Kidney epithelial cell (primary cell): ENCODE measurements around the gene TAGLN. TPM values are rescaled to one million over a fixed set of nuclear protein-coding genes. Genes with fewer than 3 reads are reported as not detected.
A peak's percentile ranks its signal among the peaks of the same experiment; 100 is the strongest.
"Not testable (repeated sequence)": the region's sequence is repeated elsewhere in the genome, so short reads cannot be mapped to it uniquely, and the experiment has no call there.

ENCODE experiments used
- DNase-seq: peaks from one replicate; pipeline ENCODE4 v3.0.0-alpha.2; 2010; ENCODE audit warnings: low read depth
- H3K27me3 ChIP-seq: 2 replicates; pipeline ENCODE4 v1.6.0; 2011; ENCODE audit warnings: low read length; ENCODE audit not compliant: control insufficient read depth, insufficient read depth
- H3K36me3 ChIP-seq: 2 replicates; pipeline ENCODE4 v1.5.1; 2011; ENCODE audit warnings: low read length; ENCODE audit not compliant: control insufficient read depth, insufficient read depth
- H3K4me3 ChIP-seq: 2 replicates; pipeline ENCODE4 v1.5.1; 2011; ENCODE audit warnings: low read depth, mild to moderate bottlenecking, control low read depth, low read length
- CTCF ChIP-seq: IDR thresholded peaks from 2 replicates; pipeline ENCODE4 v1.5.1; 2011; ENCODE audit warnings: mild to moderate bottlenecking, moderate library complexity, low read length, control low read depth, inconsistent platforms; ENCODE audit not compliant: insufficient read depth, poor library complexity, severe bottlenecking
- total RNA-seq: library from RNA; depleted of rRNA; stranded (reverse); fragments of >200 nt; gene quantifications from 2 replicates; pipeline ENCODE4 v1.2.3, GENCODE V29; 2015

Gene TAGLN
- total RNA-seq, 1 donor from 2014 or later, result 1,816 TPM

- no peak for TF ChIP-seq CTCF
Measured at GRCh38 chr11:117179048-117179999, 19.8 kb upstream of the TAGLN start.

GRCh38 chr11:117180020-117180419 is 19.1 kb upstream of the TAGLN start:
- Histone ChIP-seq H3K4me3 (no peak overlapping the region), H3K27me3 (no peaks in the 10 kb centered on the region), H3K36me3 (no peaks in the 10 kb centered on the region)
- no peak for DNase-seq
- no peak for TF ChIP-seq CTCF

More at GRCh38 chr11:117179048-117179999, 19.8 kb upstream of the TAGLN start:
- DNase-seq, result no peak
- H3K36me3 ChIP-seq, result no peaks in the 10 kb centered on the region
- H3K4me3 ChIP-seq, result peak overlapping the region; percentile 57
- no peaks in the 10 kb centered on the region for H3K27me3 ChIP-seq

- peak; percentile 83 for TF ChIP-seq CTCF
- Histone ChIP-seq H3K27me3 (no peaks in the 10 kb centered on the region), H3K36me3 (no peaks in the 10 kb centered on the region), H3K4me3 (no peak overlapping the region)
- no peak for DNase-seq
Measured at GRCh38 chr11:117180661-117181585, 18.2 kb upstream of the TAGLN start.

GRCh38 chr11:117181586-117182550 is 17.3 kb upstream of the TAGLN start:
- Histone ChIP-seq H3K4me3 (no peak overlapping the region), H3K36me3 (no peaks in the 10 kb centered on the region), H3K27me3 (no peaks in the 10 kb centered on the region)
- DNase-seq, result no peak
- TF ChIP-seq CTCF, result no peak

- Histone ChIP-seq H3K27me3 (no peaks in the 10 kb centered on the region), H3K36me3 (no peaks in the 10 kb centered on the region), H3K4me3 (no peak overlapping the region)
- no peak for DNase-seq
- no peak for TF ChIP-seq CTCF
Measured at GRCh38 chr11:117182551-117182935, 16.6 kb upstream of the TAGLN start.

GRCh38 chr11:117183178-117183577 is 16.0 kb upstream of the TAGLN start:
- H3K4me3 ChIP-seq, DNase-seq, H3K36me3 ChIP-seq, H3K27me3 ChIP-seq: not testable (repeated sequence)
